ENCODE measurements around the gene SLC6A11. TPM values are rescaled to one million over a fixed set of nuclear protein-coding genes. Genes with fewer than 3 reads are reported as not detected.

The SLC6A11 gene
- total and polyA plus RNA-seq, 2 of the 13 experiments (the other 11 are each of a cell fraction or from before 2014, with no cell fraction given) = 17.9 to 34.5 TPM

DNA sequence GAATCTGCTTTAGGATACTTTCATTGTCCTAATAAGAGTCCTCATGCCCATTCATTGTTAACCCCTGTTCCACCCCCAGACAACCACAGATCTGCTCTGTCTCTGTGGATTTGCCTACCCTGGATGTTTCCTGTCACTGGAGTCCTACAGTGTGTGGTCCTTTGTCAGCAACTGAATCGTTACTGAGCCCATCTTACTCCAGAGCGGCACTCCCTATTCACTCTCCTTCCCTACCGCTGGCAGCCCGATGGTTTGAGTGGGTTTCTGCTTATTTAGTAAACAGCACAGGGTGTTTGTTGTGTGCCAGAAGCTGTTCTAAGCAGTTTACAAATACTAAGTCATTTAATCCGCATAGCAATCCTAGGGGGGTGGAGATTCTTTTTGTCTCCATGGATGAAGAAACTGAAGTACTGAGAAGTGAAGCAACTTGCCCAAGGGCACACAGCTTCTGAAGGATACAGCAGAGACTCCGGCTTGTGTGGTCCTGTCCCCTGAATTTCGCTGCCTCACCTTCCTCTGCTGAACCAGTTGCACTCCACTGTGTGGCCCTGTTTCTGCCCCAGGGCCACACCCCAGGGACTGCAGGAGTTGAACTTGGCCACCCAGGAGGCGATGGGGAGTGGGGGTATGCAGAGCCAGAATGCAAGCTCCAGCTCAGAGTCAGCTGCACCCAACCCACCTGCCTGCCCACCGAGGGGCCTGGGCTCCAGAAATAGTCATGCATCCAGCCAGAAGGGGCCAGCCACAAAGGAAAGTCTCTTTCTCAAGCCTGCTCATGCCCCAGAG, 120.0 kb downstream of the SLC6A11 start:
- Histone ChIP-seq H4K20me1 (ENCODE audit: insufficient read depth, low read length) (no peaks in the 10 kb centered on the region), H3K9me3 (ENCODE audit: low read length) (no peaks in the 10 kb centered on the region), H2AFZ (ENCODE audit: low read length) (no peak overlapping the region), H3K4me3 (replicated peaks in 1 of 3; ENCODE audit: insufficient read depth in 1 of 3, low read depth in 2 of 3, low read length in 3 of 3) (no peak overlapping the region), H3K4me2 (ENCODE audit: low read depth, low read length) (no peak overlapping the region), H3K27ac (ENCODE audit: extremely low read length, insufficient read depth, low read length) (no peak overlapping the region), H3K79me2 (ENCODE audit: insufficient read depth, low read length) (no peaks in the 10 kb centered on the region), H3K27me3 (ENCODE audit: control insufficient read depth in 1 of 2, insufficient read depth in 2 of 2, low read length in 2 of 2) (peaks cover under 1 to 1% of the 10 kb centered on the region in 2 experiments; a peak in 1 of 5 replicates), H3K9ac (ENCODE audit: insufficient read depth, low read depth, low read length) (no peak overlapping the region), H3K36me3 (replicated peaks in 1 of 2; ENCODE audit: control insufficient read depth in 1 of 2, insufficient read depth in 2 of 2, low read length in 2 of 2) (peaks cover 0 to 11% of the 10 kb centered on the region in 2 experiments; a peak in 1 of 5 replicates), H3K4me1 (ENCODE audit: insufficient read depth, low read length) (no peaks in the 10 kb centered on the region)
- no TSS peak for BruUV-seq (replicated peaks)
- ChIA-PET POLR2A (no interaction called here), CTCF (ENCODE audit: low intra/inter-chr PET ratio, low total read pairs) (no interaction called here)
- WGBS (ENCODE audit: low lambda C conversion rate) = 75% methylated on average over 9 of the region's 9 CpGs
- FAIRE-seq = no peak
- ATAC-seq = no peak
- in situ Hi-C loops (cut with HindIII; ENCODE audit: extremely low pct_ligation_motif_present, low pct_unique_long_range_greater_than_20kb) = no loop called here
- DNase-seq (ENCODE audit: low spot score) = no peak
- intact Hi-C loops (cut with micrococcal nuclease; ENCODE audit: unreplicated experiment) = no loop called here
- TF ChIP-seq, protein P1, sequence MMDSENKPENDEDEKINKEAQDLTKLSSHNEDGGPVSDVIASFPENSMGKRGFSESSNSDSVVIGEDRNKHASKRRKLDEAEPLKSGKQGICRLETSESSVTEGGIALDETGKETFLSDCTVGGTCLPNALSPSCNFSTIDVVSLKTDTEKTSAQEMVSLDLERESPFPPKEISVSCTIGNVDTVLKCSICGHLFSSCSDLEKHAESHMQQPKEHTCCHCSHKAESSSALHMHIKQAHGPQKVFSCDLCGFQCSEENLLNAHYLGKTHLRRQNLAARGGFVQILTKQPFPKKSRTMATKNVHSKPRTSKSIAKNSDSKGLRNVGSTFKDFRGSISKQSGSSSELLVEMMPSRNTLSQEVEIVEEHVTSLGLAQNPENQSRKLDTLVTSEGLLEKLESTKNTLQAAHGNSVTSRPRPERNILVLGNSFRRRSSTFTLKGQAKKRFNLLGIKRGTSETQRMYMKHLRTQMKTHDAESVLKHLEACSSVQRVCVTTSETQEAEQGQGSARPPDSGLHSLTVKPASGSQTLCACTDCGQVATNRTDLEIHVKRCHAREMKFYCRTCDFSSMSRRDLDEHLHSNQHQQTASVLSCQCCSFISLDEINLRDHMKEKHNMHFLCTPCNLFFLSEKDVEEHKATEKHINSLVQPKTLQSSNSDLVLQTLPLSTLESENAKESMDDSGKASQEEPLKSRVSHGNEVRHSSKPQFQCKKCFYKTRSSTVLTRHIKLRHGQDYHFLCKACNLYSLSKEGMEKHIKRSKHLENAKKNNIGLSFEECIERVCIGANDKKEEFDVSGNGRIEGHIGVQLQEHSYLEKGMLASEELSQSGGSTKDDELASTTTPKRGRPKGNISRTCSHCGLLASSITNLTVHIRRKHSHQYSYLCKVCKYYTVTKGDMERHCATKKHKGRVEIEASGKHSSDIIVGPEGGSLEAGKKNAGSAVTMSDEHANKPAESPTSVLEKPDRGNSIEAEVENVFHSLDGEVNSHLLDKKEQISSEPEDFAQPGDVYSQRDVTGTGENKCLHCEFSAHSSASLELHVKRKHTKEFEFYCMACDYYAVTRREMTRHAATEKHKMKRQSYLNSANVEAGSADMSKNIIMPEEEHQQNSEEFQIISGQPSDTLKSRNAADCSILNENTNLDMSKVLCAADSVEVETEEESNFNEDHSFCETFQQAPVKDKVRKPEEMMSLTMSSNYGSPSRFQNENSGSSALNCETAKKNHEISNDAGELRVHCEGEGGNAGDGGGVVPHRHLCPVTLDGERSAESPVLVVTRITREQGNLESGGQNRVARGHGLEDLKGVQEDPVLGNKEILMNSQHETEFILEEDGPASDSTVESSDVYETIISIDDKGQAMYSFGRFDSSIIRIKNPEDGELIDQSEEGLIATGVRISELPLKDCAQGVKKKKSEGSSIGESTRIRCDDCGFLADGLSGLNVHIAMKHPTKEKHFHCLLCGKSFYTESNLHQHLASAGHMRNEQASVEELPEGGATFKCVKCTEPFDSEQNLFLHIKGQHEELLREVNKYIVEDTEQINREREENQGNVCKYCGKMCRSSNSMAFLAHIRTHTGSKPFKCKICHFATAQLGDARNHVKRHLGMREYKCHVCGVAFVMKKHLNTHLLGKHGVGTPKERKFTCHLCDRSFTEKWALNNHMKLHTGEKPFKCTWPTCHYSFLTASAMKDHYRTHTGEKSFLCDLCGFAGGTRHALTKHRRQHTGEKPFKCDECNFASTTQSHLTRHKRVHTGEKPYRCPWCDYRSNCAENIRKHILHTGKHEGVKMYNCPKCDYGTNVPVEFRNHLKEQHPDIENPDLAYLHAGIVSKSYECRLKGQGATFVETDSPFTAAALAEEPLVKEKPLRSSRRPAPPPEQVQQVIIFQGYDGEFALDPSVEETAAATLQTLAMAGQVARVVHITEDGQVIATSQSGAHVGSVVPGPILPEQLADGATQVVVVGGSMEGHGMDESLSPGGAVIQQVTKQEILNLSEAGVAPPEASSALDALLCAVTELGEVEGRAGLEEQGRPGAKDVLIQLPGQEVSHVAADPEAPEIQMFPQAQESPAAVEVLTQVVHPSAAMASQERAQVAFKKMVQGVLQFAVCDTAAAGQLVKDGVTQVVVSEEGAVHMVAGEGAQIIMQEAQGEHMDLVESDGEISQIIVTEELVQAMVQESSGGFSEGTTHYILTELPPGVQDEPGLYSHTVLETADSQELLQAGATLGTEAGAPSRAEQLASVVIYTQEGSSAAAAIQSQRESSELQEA (CRISPR knock-in tag; IDR thresholded peaks at IDR 0.05; ENCODE audit: not compliant biosample characterization) = no peak
- TF ChIP-seq WIZ (CRISPR knock-in tag; IDR thresholded peaks at IDR 0.05) = no peak
- no peak for TF ChIP-seq PHF5A (CRISPR knock-in tag; IDR thresholded peaks at IDR 0.05; ENCODE audit: low read depth, unreplicated experiment)
- TF ChIP-seq, protein P2, sequence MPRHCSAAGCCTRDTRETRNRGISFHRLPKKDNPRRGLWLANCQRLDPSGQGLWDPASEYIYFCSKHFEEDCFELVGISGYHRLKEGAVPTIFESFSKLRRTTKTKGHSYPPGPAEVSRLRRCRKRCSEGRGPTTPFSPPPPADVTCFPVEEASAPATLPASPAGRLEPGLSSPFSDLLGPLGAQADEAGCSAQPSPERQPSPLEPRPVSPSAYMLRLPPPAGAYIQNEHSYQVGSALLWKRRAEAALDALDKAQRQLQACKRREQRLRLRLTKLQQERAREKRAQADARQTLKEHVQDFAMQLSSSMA (CRISPR knock-in tag; IDR thresholded peaks at IDR 0.05) = no peak
- TF ChIP-seq, protein P3, sequence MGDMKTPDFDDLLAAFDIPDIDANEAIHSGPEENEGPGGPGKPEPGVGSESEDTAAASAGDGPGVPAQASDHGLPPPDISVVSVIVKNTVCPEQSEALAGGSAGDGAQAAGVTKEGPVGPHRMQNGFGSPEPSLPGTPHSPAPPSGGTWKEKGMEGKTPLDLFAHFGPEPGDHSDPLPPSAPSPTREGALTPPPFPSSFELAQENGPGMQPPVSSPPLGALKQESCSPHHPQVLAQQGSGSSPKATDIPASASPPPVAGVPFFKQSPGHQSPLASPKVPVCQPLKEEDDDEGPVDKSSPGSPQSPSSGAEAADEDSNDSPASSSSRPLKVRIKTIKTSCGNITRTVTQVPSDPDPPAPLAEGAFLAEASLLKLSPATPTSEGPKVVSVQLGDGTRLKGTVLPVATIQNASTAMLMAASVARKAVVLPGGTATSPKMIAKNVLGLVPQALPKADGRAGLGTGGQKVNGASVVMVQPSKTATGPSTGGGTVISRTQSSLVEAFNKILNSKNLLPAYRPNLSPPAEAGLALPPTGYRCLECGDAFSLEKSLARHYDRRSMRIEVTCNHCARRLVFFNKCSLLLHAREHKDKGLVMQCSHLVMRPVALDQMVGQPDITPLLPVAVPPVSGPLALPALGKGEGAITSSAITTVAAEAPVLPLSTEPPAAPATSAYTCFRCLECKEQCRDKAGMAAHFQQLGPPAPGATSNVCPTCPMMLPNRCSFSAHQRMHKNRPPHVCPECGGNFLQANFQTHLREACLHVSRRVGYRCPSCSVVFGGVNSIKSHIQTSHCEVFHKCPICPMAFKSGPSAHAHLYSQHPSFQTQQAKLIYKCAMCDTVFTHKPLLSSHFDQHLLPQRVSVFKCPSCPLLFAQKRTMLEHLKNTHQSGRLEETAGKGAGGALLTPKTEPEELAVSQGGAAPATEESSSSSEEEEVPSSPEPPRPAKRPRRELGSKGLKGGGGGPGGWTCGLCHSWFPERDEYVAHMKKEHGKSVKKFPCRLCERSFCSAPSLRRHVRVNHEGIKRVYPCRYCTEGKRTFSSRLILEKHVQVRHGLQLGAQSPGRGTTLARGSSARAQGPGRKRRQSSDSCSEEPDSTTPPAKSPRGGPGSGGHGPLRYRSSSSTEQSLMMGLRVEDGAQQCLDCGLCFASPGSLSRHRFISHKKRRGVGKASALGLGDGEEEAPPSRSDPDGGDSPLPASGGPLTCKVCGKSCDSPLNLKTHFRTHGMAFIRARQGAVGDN (CRISPR knock-in tag; IDR thresholded peaks at IDR 0.05) = no peak
- no peak for TF ChIP-seq TAF1 (CRISPR knock-in tag; IDR thresholded peaks at IDR 0.05)

Measured in HepG2 (cell line).